ENCODE data around the gene SEC62. TPM values are rescaled to one million over a fixed set of nuclear protein-coding genes. Genes with fewer than 3 reads are reported as not detected.
A peak's percentile ranks its signal among the peaks of the same experiment; 100 is the strongest.

SEC62 gene
- polyA plus RNA-seq, 3 donors = 15.6 to 117 (median 95.2) TPM

GRCh38 chr3:169946336-169946735 lies 20.3 kb upstream of the SEC62 start:
- Mint-ChIP-seq H3K36me3 (no peaks in the 10 kb centered on the region), H3K27ac (peak overlapping the region; percentile 87 to 97 (median 95)), H3K4me1 (peaks cover 19% of the 10 kb centered on the region), H3K9me3 (no peaks in the 10 kb centered on the region), H3K4me3 (no peak overlapping the region), H3K27me3 (ENCODE audit: low read depth in 3 of 3) (peaks cover 0 to 2% (median 0%) of the 10 kb centered on the region in 3 donors)
- no peak for DNase-seq
- no peaks in the 10 kb centered on the region for H4K20me1 ChIP-seq (ENCODE audit: insufficient read depth, low read length)
- intact Hi-C loops (cut with micrococcal nuclease) = no loop called here
- no peaks in the 10 kb centered on the region for H3K27me3 ChIP-seq (ENCODE audit: control insufficient read depth in 2 of 2, insufficient read depth in 2 of 2, low read length in 2 of 2)
- 100% methylated on average over 1 of the region's 3 CpGs for WGBS (ENCODE audit: insufficient coverage)
- no peaks in the 10 kb centered on the region for H3K79me2 ChIP-seq (ENCODE audit: insufficient read depth, low read length)
- H3K36me3 ChIP-seq (replicated peaks in 1 of 2; ENCODE audit: control insufficient read depth in 1 of 2, insufficient read depth in 2 of 2, low read length in 2 of 2) = no peaks in the 10 kb centered on the region
- H3K4me2 ChIP-seq (replicated peaks; ENCODE audit: extremely low read depth, low read length, poor library complexity, severe bottlenecking) = no peak overlapping the region
- H2AFZ ChIP-seq (ENCODE audit: insufficient read depth, low read depth, low read length, poor library complexity, severe bottlenecking) = no peak overlapping the region
- no peak overlapping the region for H3K4me3 ChIP-seq (replicated peaks in 1 of 3; ENCODE audit: low read depth in 2 of 3, low read length in 3 of 3)
- H3K4me1 ChIP-seq (ENCODE audit: control insufficient read depth in 1 of 2, insufficient read depth in 2 of 2, low read length in 2 of 2) = peaks cover 18 to 20% of the 10 kb centered on the region in 2 donors
- no peak overlapping the region for H3K9ac ChIP-seq (ENCODE audit: insufficient read depth, low read length, poor library complexity, severe bottlenecking)
- H3K9me3 ChIP-seq (replicated peaks in 1 of 2; ENCODE audit: control insufficient read depth in 1 of 2, insufficient read depth in 1 of 2, low read length in 2 of 2) = no peaks in the 10 kb centered on the region
- TF ChIP-seq CTCF (IDR thresholded peaks at IDR 0.05) = no peak
- peak overlapping the region in 1 of 2 donors; percentile 92 for H3K27ac ChIP-seq (ENCODE audit: low read depth in 1 of 2, low read length in 2 of 2)

- Histone ChIP-seq H3K4me2 (replicated peaks; ENCODE audit: extremely low read depth, low read length, poor library complexity, severe bottlenecking) (no peak overlapping the region), H4K20me1 (ENCODE audit: insufficient read depth, low read length) (no peaks in the 10 kb centered on the region), H2AFZ (ENCODE audit: insufficient read depth, low read depth, low read length, poor library complexity, severe bottlenecking) (no peak overlapping the region), H3K79me2 (ENCODE audit: insufficient read depth, low read length) (no peaks in the 10 kb centered on the region), H3K36me3 (replicated peaks in 1 of 2; ENCODE audit: control insufficient read depth in 1 of 2, insufficient read depth in 2 of 2, low read length in 2 of 2) (no peaks in the 10 kb centered on the region), H3K4me1 (ENCODE audit: control insufficient read depth in 1 of 2, insufficient read depth in 2 of 2, low read length in 2 of 2) (peaks cover 39 to 41% of the 10 kb centered on the region in 2 donors), H3K27ac (ENCODE audit: low read depth in 1 of 2, low read length in 2 of 2) (no peak overlapping the region), H3K27me3 (ENCODE audit: control insufficient read depth in 2 of 2, insufficient read depth in 2 of 2, low read length in 2 of 2) (no peaks in the 10 kb centered on the region), H3K4me3 (replicated peaks in 1 of 3; ENCODE audit: low read depth in 2 of 3, low read length in 3 of 3) (no peak overlapping the region), H3K9me3 (replicated peaks in 1 of 2; ENCODE audit: control insufficient read depth in 1 of 2, insufficient read depth in 1 of 2, low read length in 2 of 2) (no peaks in the 10 kb centered on the region), H3K9ac (ENCODE audit: insufficient read depth, low read length, poor library complexity, severe bottlenecking) (no peak overlapping the region)
- no peak for DNase-seq
- H3K27me3 Mint-ChIP-seq (ENCODE audit: low read depth in 3 of 3) = peaks cover 0 to 2% (median 0%) of the 10 kb centered on the region in 3 donors
- no peak for TF ChIP-seq CTCF (IDR thresholded peaks at IDR 0.05)
- no CpG with 5 or more reads among the region's 2 CpGs for WGBS (ENCODE audit: insufficient coverage)
- H3K27ac Mint-ChIP-seq = peak overlapping the region in 2 of 7 donors; percentile 20 to 34
- peaks cover 40% of the 10 kb centered on the region for H3K4me1 Mint-ChIP-seq
- H3K4me3 Mint-ChIP-seq = no peak overlapping the region
- H3K36me3 Mint-ChIP-seq = peaks cover 2 to 3% of the 10 kb centered on the region in 2 donors
- intact Hi-C loops (cut with micrococcal nuclease) = no loop called here
- peaks cover 0 to 4% (median 0%) of the 10 kb centered on the region in 7 donors for H3K9me3 Mint-ChIP-seq
Observed at GRCh38 chr3:169948559-169949448, 17.8 kb upstream of the SEC62 start.

All from CD14-positive monocyte (primary cell).